ENCODE measurements around the gene OLIG1.

OLIG1 gene

DNA sequence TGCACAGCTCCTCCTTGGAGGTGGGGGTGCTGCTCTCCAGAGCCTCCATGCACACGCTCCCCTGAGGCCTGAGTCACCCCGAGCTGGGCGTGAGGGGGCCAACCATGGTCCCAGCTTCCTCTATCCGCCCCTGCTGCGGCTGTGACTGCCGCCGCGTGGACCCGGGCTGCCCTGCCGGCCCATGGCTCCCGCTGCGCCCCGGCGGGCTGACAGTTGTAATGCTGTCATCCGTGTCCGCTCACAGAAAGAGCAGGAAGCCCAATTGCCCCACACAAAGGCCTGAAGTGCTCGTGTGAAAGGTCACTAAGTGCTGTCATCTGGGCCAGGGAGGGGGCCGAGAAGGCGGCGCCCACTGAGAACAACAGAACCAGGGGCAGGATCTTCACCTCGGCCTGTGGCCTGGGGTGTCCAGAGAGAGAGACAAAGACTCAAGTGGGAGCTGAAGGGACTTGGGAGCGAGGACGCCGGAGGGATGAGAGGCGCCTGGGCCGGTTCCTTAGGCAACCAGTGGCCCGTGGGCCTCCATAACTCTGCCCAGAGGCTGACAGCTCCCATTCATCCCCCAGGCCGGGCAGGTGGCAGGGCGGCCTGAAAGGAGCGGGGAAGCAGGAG, 31.5 kb downstream of the OLIG1 start:
- DNase-seq (ENCODE audit: low spot score) = no peak

GRCh38 chr21:33105088-33105487, 35.1 kb downstream of the OLIG1 start:
- DNase-seq (ENCODE audit: low spot score) = no peak

GRCh38 chr21:33108228-33108627, 38.3 kb downstream of the OLIG1 start:
- DNase-seq (ENCODE audit: low spot score) = no peak

- no peak for DNase-seq (ENCODE audit: low spot score)
These were observed 39.8 kb downstream of the OLIG1 start for GRCh38 chr21:33109574-33110339.

DNA sequence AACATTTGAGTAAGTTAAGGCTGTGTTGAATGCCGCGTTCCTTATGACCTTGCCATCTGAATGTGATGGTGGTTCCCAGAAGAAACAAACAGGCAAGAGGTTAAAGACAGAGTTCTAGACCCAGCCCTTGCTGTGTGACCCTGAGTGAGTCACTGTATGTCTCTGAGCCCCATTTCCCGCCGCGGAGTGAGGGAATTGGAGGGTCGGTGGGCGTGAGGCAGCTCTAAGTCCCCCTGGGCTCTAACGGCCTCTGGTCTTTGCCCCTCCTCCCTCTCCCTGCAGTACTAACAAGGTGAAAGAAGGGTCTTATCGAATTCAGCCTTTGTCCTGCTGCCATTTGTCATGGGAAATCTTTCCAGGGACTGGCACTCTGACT, 40.4 kb downstream of the OLIG1 start:
- DNase-seq (ENCODE audit: low spot score) = no peak

GRCh38 chr21:33111577-33111976, 41.6 kb downstream of the OLIG1 start:
- DNase-seq (ENCODE audit: low spot score) = no peak

- no peak for DNase-seq (ENCODE audit: low spot score)
These were observed 42.2 kb downstream of the OLIG1 start for GRCh38 chr21:33112151-33112550.

DNA sequence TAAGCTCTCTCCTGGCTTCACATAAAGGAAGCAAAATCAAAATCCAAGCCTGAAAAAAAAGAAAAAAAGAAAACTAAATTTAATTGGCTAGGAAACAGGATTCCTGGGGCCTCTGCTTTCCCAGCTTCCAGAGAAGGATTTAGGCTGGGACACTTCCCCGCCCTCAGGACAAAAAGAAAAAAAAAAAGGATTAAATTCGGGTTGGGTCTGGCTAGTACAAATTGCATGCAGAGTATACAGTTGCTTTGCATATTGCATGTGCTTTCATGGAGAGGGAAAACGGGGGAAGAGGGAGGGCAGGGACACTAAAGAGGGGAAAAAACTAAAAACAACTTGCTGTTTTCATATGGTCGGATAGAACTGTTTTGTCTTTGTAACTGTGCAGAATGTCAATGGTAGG, 42.7 kb downstream of the OLIG1 start:
- no peak for DNase-seq (ENCODE audit: low spot score)

DNA sequence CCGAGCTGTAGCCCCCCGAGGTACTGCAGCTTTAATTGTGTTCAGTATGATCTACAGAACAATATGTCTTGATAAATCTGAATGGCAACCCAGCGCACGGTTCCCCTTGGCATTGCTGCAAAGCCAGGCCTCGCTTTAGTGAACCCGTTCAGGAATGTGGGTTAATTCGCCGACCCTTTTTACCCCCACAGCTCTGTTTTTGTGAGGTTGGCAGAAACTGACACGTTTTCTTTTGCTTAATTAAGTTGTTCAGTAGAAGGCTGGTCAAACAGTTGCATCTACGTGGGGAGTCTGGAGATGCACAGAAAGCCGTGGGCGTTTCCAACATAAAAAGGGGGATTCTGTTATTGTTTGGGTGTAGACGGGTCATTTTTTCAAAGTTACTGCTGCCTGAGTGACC, 43.2 kb downstream of the OLIG1 start:
- DNase-seq (ENCODE audit: low spot score) = no peak

DNA sequence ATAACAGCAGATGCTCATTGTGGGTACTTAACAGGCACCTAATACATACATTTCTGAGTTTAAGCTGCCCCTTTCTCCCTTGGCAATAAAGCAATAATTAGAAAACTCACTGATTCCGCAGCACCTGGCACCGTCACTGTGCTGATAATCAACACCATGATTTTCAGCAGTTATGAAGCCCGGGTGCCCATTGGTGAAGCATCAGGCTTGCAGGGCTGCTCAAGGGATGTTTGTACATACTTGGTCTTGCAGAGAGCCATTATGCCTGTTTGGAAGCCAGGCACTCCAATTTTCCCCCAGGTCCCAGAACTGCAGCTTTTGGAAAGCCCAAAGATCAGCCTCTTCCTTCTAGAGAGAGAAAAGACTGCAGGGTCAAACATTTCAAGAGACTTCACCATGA, 44.3 kb downstream of the OLIG1 start:
- DNase-seq (ENCODE audit: low spot score) = no peak

DNA sequence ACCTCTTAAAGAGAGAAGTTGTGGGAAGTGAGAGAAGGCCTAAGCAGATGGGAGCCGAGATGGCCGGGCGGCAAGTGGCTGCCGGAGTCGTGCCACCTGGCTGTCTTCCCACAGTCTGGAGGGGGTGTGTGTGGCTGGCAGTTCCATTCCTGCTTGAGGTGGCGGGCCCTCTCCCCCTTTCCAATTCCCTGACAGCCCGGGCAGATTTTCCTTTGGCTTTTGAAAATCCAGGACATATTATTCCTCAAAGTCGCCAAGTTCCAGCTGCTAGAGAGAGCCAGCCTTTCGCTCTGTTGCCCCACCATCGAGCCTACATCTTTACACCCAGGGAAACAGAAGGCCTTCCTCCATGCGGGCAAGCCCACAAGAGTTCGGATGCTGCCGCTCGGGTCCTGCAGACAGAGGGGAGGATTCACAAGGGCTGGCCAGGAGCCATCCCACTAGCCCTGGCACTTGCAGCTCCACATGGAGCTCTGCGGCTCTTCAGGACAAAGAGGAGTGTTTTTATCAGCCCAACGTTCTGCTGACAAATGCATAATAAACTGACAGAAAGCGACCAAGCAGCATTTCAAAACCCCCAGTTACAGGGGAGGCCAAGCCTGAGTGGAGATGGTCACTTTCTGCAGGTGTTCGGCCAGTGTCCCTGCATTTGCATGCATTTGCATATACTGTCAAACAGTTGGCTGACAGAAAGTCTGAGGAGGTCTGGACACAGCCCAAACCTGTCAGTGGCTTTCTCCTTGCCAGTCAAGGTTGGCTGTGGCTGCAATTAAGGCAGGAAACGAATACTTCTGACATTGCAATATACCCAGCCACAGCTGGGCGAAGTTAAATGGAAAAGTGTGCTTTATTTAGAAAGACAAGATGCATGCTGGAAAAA, 45.9 kb downstream of the OLIG1 start:
- no peak for DNase-seq (ENCODE audit: low spot score)

DNA sequence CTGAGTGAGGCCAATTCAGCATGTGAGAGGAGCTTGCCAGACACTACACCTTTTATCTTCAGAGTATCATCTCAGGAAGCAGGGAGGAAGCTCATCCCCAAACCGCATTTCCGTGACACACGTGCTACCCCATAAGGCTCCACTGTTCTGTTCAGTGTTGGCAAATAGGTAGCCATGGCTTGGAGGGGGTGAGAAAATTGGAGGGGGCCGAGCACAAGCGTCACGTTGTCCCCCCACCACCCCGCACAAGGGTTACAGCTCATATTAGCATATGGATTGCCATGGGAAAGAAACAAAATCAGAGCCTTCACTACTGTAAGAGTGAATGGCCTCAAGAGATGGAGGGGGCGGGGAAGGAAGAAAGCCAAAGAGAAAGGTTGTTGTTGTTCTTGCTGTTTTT, 46.7 kb downstream of the OLIG1 start:
- no peak for DNase-seq (ENCODE audit: low spot score)

GRCh38 chr21:33117101-33117888, 47.4 kb downstream of the OLIG1 start:
- DNase-seq (ENCODE audit: low spot score) = no peak

Data from LoVo (cell line).